Keratinocyte (primary cell): ENCODE data around the gene MYMX. TPM values are rescaled to one million over a fixed set of nuclear protein-coding genes. Genes with fewer than 3 reads are reported as not detected.

Experiments used
- DNase-seq: peaks from one replicate; pipeline ENCODE4 v3.0.0-alpha.2; 2011; ENCODE audit warnings: low read depth, missing footprints, low spot score
- FAIRE-seq: peaks from 2 replicates; lab custom pipeline; 2011; peaks lifted over from hg19 to GRCh38; lab: Jason Lieb, UNC
- H2AFZ ChIP-seq: 2 replicates; pipeline ENCODE4 v1.6.0; 2012; ENCODE audit warnings: low read length, control low read depth, inconsistent platforms; ENCODE audit not compliant: control insufficient read depth
- H3K27ac ChIP-seq: 2 replicates; pipeline ENCODE4 v1.5.1; 2011; ENCODE audit warnings: low read length; ENCODE audit not compliant: control insufficient read depth, insufficient read depth
- H3K27me3 ChIP-seq: 3 replicates; pipeline ENCODE4 v1.6.0; 2011; ENCODE audit warnings: low read length; ENCODE audit not compliant: control insufficient read depth, insufficient read depth; ENCODE audit errors: extremely low read depth
- H3K36me3 ChIP-seq, 2 experiments: 2 replicates in 1 of 2; 3 replicates in 1 of 2; pipeline ENCODE4 v1.5.1; 2011; ENCODE audit warnings: low read length in 2 of 2, mild to moderate bottlenecking in 1 of 2; ENCODE audit not compliant: control insufficient read depth in 2 of 2, insufficient read depth in 2 of 2; ENCODE audit errors: extremely low read depth in 1 of 2
- H3K4me1 ChIP-seq: 3 replicates; pipeline ENCODE4 v1.5.1; 2011; ENCODE audit warnings: low read length; ENCODE audit not compliant: control insufficient read depth, insufficient read depth; ENCODE audit errors: extremely low read depth
- H3K4me2 ChIP-seq: 3 replicates; pipeline ENCODE4 v1.6.0; 2011; ENCODE audit warnings: low read depth, low read length; ENCODE audit not compliant: control insufficient read depth, insufficient read depth; ENCODE audit errors: extremely low read depth
- H3K4me3 ChIP-seq, 3 experiments: fragments of 200-600 bp in 1 of 3; sonication (generic) in 1 of 3; 2 replicates in 2 of 3; 3 replicates in 1 of 3; pipeline ENCODE4 v1.5.1; 2011 to 2016; ENCODE audit warnings: low read length in 3 of 3, mild to moderate bottlenecking in 3 of 3, control low read depth in 2 of 3, inconsistent platforms in 1 of 3, low read depth in 1 of 3, mixed read lengths in 1 of 3, mixed run types in 1 of 3, moderate library complexity in 1 of 3; ENCODE audit not compliant: control insufficient read depth in 2 of 3, insufficient read depth in 2 of 3; ENCODE audit errors: extremely low read depth in 1 of 3
- H3K79me2 ChIP-seq: 2 replicates; pipeline ENCODE4 v1.6.0; 2012; ENCODE audit warnings: low read length; ENCODE audit not compliant: control insufficient read depth, insufficient read depth
- H3K9ac ChIP-seq: 3 replicates; pipeline ENCODE4 v1.6.0; 2011; ENCODE audit warnings: low read length; ENCODE audit not compliant: control insufficient read depth, insufficient read depth; ENCODE audit errors: extremely low read depth
- H3K9me1 ChIP-seq: 3 replicates; pipeline ENCODE4 v1.6.0; 2011; ENCODE audit warnings: low read length; ENCODE audit not compliant: control insufficient read depth, insufficient read depth; ENCODE audit errors: extremely low read depth
- H3K9me3 ChIP-seq: 2 replicates; pipeline ENCODE4 v1.5.1; 2012; ENCODE audit warnings: low read depth, low read length; ENCODE audit not compliant: control insufficient read depth
- H4K20me1 ChIP-seq: 3 replicates; pipeline ENCODE4 v1.6.0; 2011; ENCODE audit warnings: low read length; ENCODE audit not compliant: control insufficient read depth, insufficient read depth; ENCODE audit errors: extremely low read depth
- EZH2 ChIP-seq: IDR thresholded peaks from one replicate; pipeline ENCODE4 v1.6.1; 2012; ENCODE audit warnings: inconsistent platforms, mild to moderate bottlenecking, low read length, moderate library complexity
- dilution Hi-C: fragments of 300-500 bp; cut with MboI; formaldehyde crosslinking; loops from one replicate; pipeline ENCODE4 v1.7.0; 2020; ENCODE audit warnings: low sequenced_read_pairs; ENCODE audit not compliant: extremely low pct_ligation_motif_present
- polyA plus RNA-seq, 5 experiments: library from polyadenylated mRNA; depleted of rRNA in 3 of 5; stranded (reverse) in 3 of 5; stranded (forward) in 1 of 5; unstranded in 1 of 5; fragments of >200 nt; gene quantifications; 1 replicate in 1 of 5; 2 replicates in 3 of 5; 3 replicates in 1 of 5; pipeline versions ENCODE4 v1.2.1 to v1.2.3, GENCODE V29; 2011 to 2012; ENCODE audit warnings: missing spikeins in 2 of 5, low read depth in 1 of 5, low replicate concordance in 1 of 5
- TF ChIP-seq, protein P1 (sequence below), 3 experiments: IDR thresholded peaks in 1 of 3; conservative IDR thresholded peaks in 1 of 3; optimal IDR thresholded peaks in 1 of 3; 2 replicates in 2 of 3; 3 replicates in 1 of 3; pipeline versions ENCODE3 to v1.5.1; 2011; ENCODE audit warnings: low read length in 3 of 3, mild to moderate bottlenecking in 3 of 3, moderate library complexity in 2 of 3, control low read depth in 1 of 3, inconsistent platforms in 1 of 3; ENCODE audit not compliant: insufficient read depth in 2 of 3; ENCODE audit errors: extremely low read depth in 1 of 3

Gene MYMX
- polyA plus RNA-seq, 1 donor (not counting 4 experiments of a cell fraction or from before 2014, with no cell fraction given) = 0.09 TPM

- TF ChIP-seq, protein P1, sequence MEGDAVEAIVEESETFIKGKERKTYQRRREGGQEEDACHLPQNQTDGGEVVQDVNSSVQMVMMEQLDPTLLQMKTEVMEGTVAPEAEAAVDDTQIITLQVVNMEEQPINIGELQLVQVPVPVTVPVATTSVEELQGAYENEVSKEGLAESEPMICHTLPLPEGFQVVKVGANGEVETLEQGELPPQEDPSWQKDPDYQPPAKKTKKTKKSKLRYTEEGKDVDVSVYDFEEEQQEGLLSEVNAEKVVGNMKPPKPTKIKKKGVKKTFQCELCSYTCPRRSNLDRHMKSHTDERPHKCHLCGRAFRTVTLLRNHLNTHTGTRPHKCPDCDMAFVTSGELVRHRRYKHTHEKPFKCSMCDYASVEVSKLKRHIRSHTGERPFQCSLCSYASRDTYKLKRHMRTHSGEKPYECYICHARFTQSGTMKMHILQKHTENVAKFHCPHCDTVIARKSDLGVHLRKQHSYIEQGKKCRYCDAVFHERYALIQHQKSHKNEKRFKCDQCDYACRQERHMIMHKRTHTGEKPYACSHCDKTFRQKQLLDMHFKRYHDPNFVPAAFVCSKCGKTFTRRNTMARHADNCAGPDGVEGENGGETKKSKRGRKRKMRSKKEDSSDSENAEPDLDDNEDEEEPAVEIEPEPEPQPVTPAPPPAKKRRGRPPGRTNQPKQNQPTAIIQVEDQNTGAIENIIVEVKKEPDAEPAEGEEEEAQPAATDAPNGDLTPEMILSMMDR (optimal IDR thresholded peaks at IDR 0.05 in 1 of 3, IDR thresholded peaks at IDR 0.05 in 1 of 3, conservative IDR thresholded peaks at IDR 0.05 in 1 of 3; ENCODE audit: extremely low read depth in 1 of 3, insufficient read depth in 2 of 3, low read length in 3 of 3) = no peak
- no peak for TF ChIP-seq EZH2
- FAIRE-seq (no peak), DNase-seq (no peak)
- dilution Hi-C loops = no loop called here
- Histone ChIP-seq H3K9me1 (peaks cover 2% of the 10 kb centered on the region), H3K9ac (no peak overlapping the region), H3K4me2 (no peak overlapping the region), H3K27me3 (no peaks in the 10 kb centered on the region), H2AFZ (no peak overlapping the region), H3K36me3 (peaks cover 26 to 43% of the 10 kb centered on the region in 2 experiments), H3K79me2 (peaks cover 37% of the 10 kb centered on the region), H4K20me1 (peaks cover 24% of the 10 kb centered on the region), H3K9me3 (no peaks in the 10 kb centered on the region), H3K27ac (no peak overlapping the region), H3K4me3 (no peak overlapping the region), H3K4me1 (peaks cover 36% of the 10 kb centered on the region)
These were observed 42.2 kb downstream of the MYMX start for GRCh38 chr6:44258921-44259320.

- dilution Hi-C loops = no loop called here
- FAIRE-seq = no peak
- H4K20me1 ChIP-seq = peaks cover 14% of the 10 kb centered on the region
- H3K9ac ChIP-seq = no peak overlapping the region
- no peak for TF ChIP-seq EZH2
- TF ChIP-seq, protein P1 (optimal IDR thresholded peaks at IDR 0.05 in 1 of 3, IDR thresholded peaks at IDR 0.05 in 1 of 3, conservative IDR thresholded peaks at IDR 0.05 in 1 of 3; ENCODE audit: extremely low read depth in 1 of 3, insufficient read depth in 2 of 3, low read length in 3 of 3) = no peak
- no peak overlapping the region for H3K4me3 ChIP-seq
- H3K9me1 ChIP-seq = peaks cover 2% of the 10 kb centered on the region
- H3K27ac ChIP-seq = no peak overlapping the region
- no peak overlapping the region for H2AFZ ChIP-seq
- H3K27me3 ChIP-seq = no peaks in the 10 kb centered on the region
- H3K79me2 ChIP-seq = peaks cover 44% of the 10 kb centered on the region
- peaks cover 41% of the 10 kb centered on the region for H3K4me1 ChIP-seq
- no peak for DNase-seq
- no peaks in the 10 kb centered on the region for H3K9me3 ChIP-seq
- peaks cover 19 to 32% of the 10 kb centered on the region in 2 experiments for H3K36me3 ChIP-seq
- H3K4me2 ChIP-seq = no peak overlapping the region
These were observed 43.3 kb downstream of the MYMX start for GRCh38 chr6:44260011-44260410.
